Measurements from ENCODE around the gene GADD45GIP1. TPM values are rescaled to one million over a fixed set of nuclear protein-coding genes. Genes with fewer than 3 reads are reported as not detected.

Gene GADD45GIP1
- total RNA-seq, 1 experiment from 2014 or later, result 35.9 TPM

DNA sequence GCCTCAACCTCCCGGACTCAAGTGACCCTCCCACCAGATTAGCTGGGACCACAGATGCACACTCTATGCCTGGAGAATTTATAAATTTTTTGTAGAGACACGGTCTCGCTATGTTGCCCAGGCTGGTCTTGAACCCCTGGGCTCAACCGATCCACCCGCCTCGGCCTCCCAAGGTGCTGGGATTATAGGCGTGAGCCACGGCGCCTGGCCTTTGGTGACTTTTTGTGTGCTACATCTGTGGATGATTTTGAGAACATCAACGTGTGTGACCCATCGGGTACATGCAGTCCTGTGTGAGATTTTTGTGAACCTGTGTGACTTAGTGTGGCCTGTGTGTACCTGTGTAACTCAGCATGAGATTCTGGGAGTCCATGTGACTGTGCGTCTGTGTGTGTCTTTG is 29.7 kb upstream of the GADD45GIP1 start:
- no peak overlapping the region for H3K27ac ChIP-seq (ENCODE audit: low read depth, low read length)
- H3K79me2 ChIP-seq (ENCODE audit: insufficient read depth, low read length), result no peaks in the 10 kb centered on the region
- no peak overlapping the region for H2AFZ ChIP-seq (ENCODE audit: low read depth, low read length, poor library complexity, severe bottlenecking)
- TF ChIP-seq SIN3A (IDR thresholded peaks at IDR 0.05; ENCODE audit: low read depth) (no peak), CEBPB (IDR thresholded peaks at IDR 0.05; ENCODE audit: low read depth) (no peak), JUND (IDR thresholded peaks at IDR 0.05) (no peak), CBX3 (IDR thresholded peaks at IDR 0.05; ENCODE audit: low read depth) (no peak), POLR2A (IDR thresholded peaks at IDR 0.05; ENCODE audit: borderline replicate concordance, extremely low read depth, insufficient read depth, insufficient read length) (no peak), POLR2AphosphoS5 (IDR thresholded peaks at IDR 0.05; ENCODE audit: low read depth, low read length) (no peak), SRF (IDR thresholded peaks at IDR 0.05; ENCODE audit: low read depth) (no peak)
- TF ChIP-seq, protein P1, sequence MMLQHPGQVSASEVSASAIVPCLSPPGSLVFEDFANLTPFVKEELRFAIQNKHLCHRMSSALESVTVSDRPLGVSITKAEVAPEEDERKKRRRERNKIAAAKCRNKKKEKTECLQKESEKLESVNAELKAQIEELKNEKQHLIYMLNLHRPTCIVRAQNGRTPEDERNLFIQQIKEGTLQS (IDR thresholded peaks at IDR 0.05), result no peak
- TF ChIP-seq, protein P2, sequence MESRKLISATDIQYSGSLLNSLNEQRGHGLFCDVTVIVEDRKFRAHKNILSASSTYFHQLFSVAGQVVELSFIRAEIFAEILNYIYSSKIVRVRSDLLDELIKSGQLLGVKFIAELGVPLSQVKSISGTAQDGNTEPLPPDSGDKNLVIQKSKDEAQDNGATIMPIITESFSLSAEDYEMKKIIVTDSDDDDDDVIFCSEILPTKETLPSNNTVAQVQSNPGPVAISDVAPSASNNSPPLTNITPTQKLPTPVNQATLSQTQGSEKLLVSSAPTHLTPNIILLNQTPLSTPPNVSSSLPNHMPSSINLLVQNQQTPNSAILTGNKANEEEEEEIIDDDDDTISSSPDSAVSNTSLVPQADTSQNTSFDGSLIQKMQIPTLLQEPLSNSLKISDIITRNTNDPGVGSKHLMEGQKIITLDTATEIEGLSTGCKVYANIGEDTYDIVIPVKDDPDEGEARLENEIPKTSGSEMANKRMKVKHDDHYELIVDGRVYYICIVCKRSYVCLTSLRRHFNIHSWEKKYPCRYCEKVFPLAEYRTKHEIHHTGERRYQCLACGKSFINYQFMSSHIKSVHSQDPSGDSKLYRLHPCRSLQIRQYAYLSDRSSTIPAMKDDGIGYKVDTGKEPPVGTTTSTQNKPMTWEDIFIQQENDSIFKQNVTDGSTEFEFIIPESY (IDR thresholded peaks at IDR 0.05; ENCODE audit: extremely low read depth, insufficient replicate concordance, low read length), result no peak
- H4K20me1 ChIP-seq (ENCODE audit: insufficient read depth), result no peaks in the 10 kb centered on the region
- ChIA-PET POLR2A (no interaction called here), RAD21 (ENCODE audit: low non-redundant PET in 1 of 2, low total read pairs in 2 of 2, uncharacterized antibody in 2 of 2, unreplicated experiment in 2 of 2) (no interaction called here), CTCF (interaction anchor here (2.3 kb wide), 1 partner anchor 46 kb away, joined by 16 read pairs; no protein-coding TSS in a partner anchor)
- H3K4me2 ChIP-seq (ENCODE audit: low read length), result no peak overlapping the region
- intact Hi-C loops (cut with micrococcal nuclease), result no loop called here
- H3K36me3 ChIP-seq (ENCODE audit: control insufficient read depth in 1 of 2, insufficient read depth in 2 of 2, low read length in 2 of 2), result no peaks in the 10 kb centered on the region
- no peaks in the 10 kb centered on the region for H3K9me2 ChIP-seq (ENCODE audit: insufficient read depth)
- H3K4me3 ChIP-seq (replicated peaks in 1 of 2; ENCODE audit: low read depth in 1 of 2, low read length in 2 of 2), result no peak overlapping the region
- ATAC-seq (no peak), DNase-seq (ENCODE audit: low read depth, low spot score) (no peak)
- BruUV-seq (replicated peaks), result no TSS peak
- no peak overlapping the region for H3K9ac ChIP-seq (ENCODE audit: low read length)
- H3K9me3 ChIP-seq (ENCODE audit: control insufficient read depth in 1 of 2, insufficient read depth in 1 of 2, low read depth in 1 of 2, low read length in 2 of 2), result no peaks in the 10 kb centered on the region
- H3K27me3 ChIP-seq (ENCODE audit: insufficient read depth, low read length), result no peaks in the 10 kb centered on the region
- peaks cover 21 to 28% of the 10 kb centered on the region in 2 experiments; a peak in 3 of 4 replicates for H3K4me1 ChIP-seq (ENCODE audit: control insufficient read depth in 1 of 2, insufficient read depth in 2 of 2, low read length in 2 of 2)
